HEK293 (cell line): ENCODE measurements around the gene CACNA2D1.

Experiments
- CTCF ChIA-PET: fragments of 350-600 bp; formaldehyde crosslinking; extraction: SDS; loops from one replicate; lab custom pipeline; 2021; ENCODE audit warnings: antibody characterized with exemption; lab: Yijun Ruan, JAX
- POLR2A ChIA-PET: fragments of 300-600 bp; formaldehyde crosslinking; extraction: SDS; loops from one replicate; lab custom pipeline; 2020; ENCODE audit warnings: antibody characterized with exemption, inconsistent platforms; lab: Yijun Ruan, JAX
- H3K27ac ChIP-seq: fragments of 200-500 bp; sonication (Bioruptor generic); 2 replicates; pipeline ENCODE4 v1.5.1; 2014; ENCODE audit warnings: low read depth, low read length, control low read depth, inconsistent platforms; ENCODE audit errors: extremely low read depth
- H3K36me3 ChIP-seq, 2 experiments: fragments of 200-500 bp in 1 of 2; sonication (Bioruptor generic) in 1 of 2; 1 replicate in 1 of 2; 2 replicates in 1 of 2; pipeline ENCODE4 v1.5.1; 2014 to 2017; ENCODE audit warnings: inconsistent platforms in 2 of 2, low read length in 2 of 2; ENCODE audit not compliant: control insufficient read depth in 2 of 2, insufficient read depth in 1 of 2
- H3K4me1 ChIP-seq: fragments of 200-500 bp; sonication (Bioruptor generic); 2 replicates; pipeline ENCODE4 v1.5.1; 2014; ENCODE audit warnings: mild to moderate bottlenecking, low read length, inconsistent platforms; ENCODE audit not compliant: control insufficient read depth, insufficient read depth
- H3K4me3 ChIP-seq: 2 replicates; pipeline ENCODE4 v1.5.1; 2011; ENCODE audit warnings: low read depth, mild to moderate bottlenecking, control low read depth, low read length, moderate library complexity
- H3K9me3 ChIP-seq: fragments of 200-500 bp; sonication (Bioruptor generic); 2 replicates; pipeline ENCODE4 v1.5.1; 2014; ENCODE audit warnings: low read depth, low read length, inconsistent platforms; ENCODE audit not compliant: control insufficient read depth, insufficient read depth
- BCL11A ChIP-seq: fragments of 450-650 bp; formaldehyde crosslinking; IDR thresholded peaks from 2 replicates; pipeline ENCODE4 v1.5.1; 2016; ENCODE audit warnings: low read depth, missing biosample characterization, missing genetic modification characterization
- GLI4 ChIP-seq: fragments of 450-650 bp; formaldehyde crosslinking; IDR thresholded peaks from 2 replicates; pipeline ENCODE4 v1.5.1; 2016; ENCODE audit warnings: missing biosample characterization, missing genetic modification characterization
- KLF16 ChIP-seq: fragments of 450-650 bp; formaldehyde crosslinking; IDR thresholded peaks from 2 replicates; pipeline ENCODE4 v1.5.1; 2017; ENCODE audit warnings: missing biosample characterization, missing genetic modification characterization
- PRDM1 ChIP-seq: fragments of 450-650 bp; formaldehyde crosslinking; IDR thresholded peaks from 2 replicates; pipeline ENCODE4; 2016; ENCODE audit warnings: missing biosample characterization, missing genetic modification characterization
- ZBTB21 ChIP-seq: fragments of 450-650 bp; formaldehyde crosslinking; IDR thresholded peaks from 2 replicates; pipeline ENCODE4 v1.5.1; 2017; ENCODE audit warnings: missing biosample characterization, missing genetic modification characterization
- ZBTB7A ChIP-seq: fragments of 450-650 bp; formaldehyde crosslinking; IDR thresholded peaks from 2 replicates; pipeline ENCODE4 v1.5.1; 2016; ENCODE audit warnings: low read depth, missing biosample characterization, missing genetic modification characterization
- ZEB2 ChIP-seq: fragments of 450-650 bp; formaldehyde crosslinking; IDR thresholded peaks from 2 replicates; pipeline ENCODE4 v1.5.1; 2016; ENCODE audit warnings: missing biosample characterization, missing genetic modification characterization
- ZFP69B ChIP-seq: fragments of 450-650 bp; formaldehyde crosslinking; IDR thresholded peaks from 2 replicates; pipeline ENCODE4 v1.5.1; 2016; ENCODE audit warnings: missing biosample characterization, missing genetic modification characterization
- ZIC2 ChIP-seq: fragments of 450-650 bp; formaldehyde crosslinking; IDR thresholded peaks from 2 replicates; pipeline ENCODE4 v1.5.1; 2016; ENCODE audit warnings: missing biosample characterization, missing genetic modification characterization
- ZNF155 ChIP-seq: fragments of 450-650 bp; formaldehyde crosslinking; IDR thresholded peaks from 2 replicates; pipeline ENCODE4 v1.5.1; 2016; ENCODE audit warnings: missing biosample characterization, missing genetic modification characterization
- ZNF174 ChIP-seq: fragments of 450-650 bp; formaldehyde crosslinking; IDR thresholded peaks from 2 replicates; pipeline ENCODE4 v1.5.0; 2017; ENCODE audit warnings: missing biosample characterization, mild to moderate bottlenecking, missing genetic modification characterization
- ZNF211 ChIP-seq: fragments of 450-650 bp; formaldehyde crosslinking; IDR thresholded peaks from 2 replicates; pipeline ENCODE4 v1.5.1; 2016; ENCODE audit warnings: low read depth, missing biosample characterization, missing genetic modification characterization
- ZNF266 ChIP-seq: fragments of 450-650 bp; formaldehyde crosslinking; IDR thresholded peaks from 2 replicates; pipeline ENCODE4 v1.5.1; 2016; ENCODE audit warnings: missing biosample characterization, missing genetic modification characterization, low read depth
- ZNF311 ChIP-seq: fragments of 450-650 bp; formaldehyde crosslinking; IDR thresholded peaks from 2 replicates; pipeline ENCODE4 v1.5.1; 2017; ENCODE audit warnings: missing biosample characterization, missing genetic modification characterization, borderline replicate concordance
- ZNF324 ChIP-seq: fragments of 450-650 bp; formaldehyde crosslinking; IDR thresholded peaks from 2 replicates; pipeline ENCODE4 v1.5.1; 2016; ENCODE audit warnings: missing biosample characterization, missing genetic modification characterization
- ZNF398 ChIP-seq: fragments of 450-650 bp; formaldehyde crosslinking; IDR thresholded peaks from 2 replicates; pipeline ENCODE4 v1.5.1; 2017; ENCODE audit warnings: missing biosample characterization, missing genetic modification characterization
- ZNF561 ChIP-seq: fragments of 450-650 bp; IDR thresholded peaks from 2 replicates; pipeline ENCODE4 v1.5.1; 2018; ENCODE audit warnings: missing biosample characterization, missing genetic modification characterization, borderline replicate concordance
- ZNF596 ChIP-seq: fragments of 450-650 bp; IDR thresholded peaks from 2 replicates; pipeline ENCODE4 v1.5.0; 2018; ENCODE audit warnings: missing biosample characterization, mild to moderate bottlenecking, missing genetic modification characterization, moderate library complexity
- ZNF626 ChIP-seq: fragments of 450-650 bp; sonication (Bioruptor Pico); formaldehyde crosslinking; IDR thresholded peaks from 2 replicates; pipeline ENCODE4 v1.5.1; 2018; ENCODE audit warnings: missing biosample characterization, missing genetic modification characterization, inconsistent platforms
- TF ChIP-seq, protein P1 (sequence below): fragments of 450-650 bp; formaldehyde crosslinking; IDR thresholded peaks from 2 replicates; pipeline ENCODE4 v1.5.1; 2016; ENCODE audit warnings: missing biosample characterization, missing genetic modification characterization, borderline replicate concordance
- TF ChIP-seq, protein P2 (sequence below): fragments of 450-650 bp; formaldehyde crosslinking; IDR thresholded peaks from 2 replicates; pipeline ENCODE4 v1.5.1; 2016; ENCODE audit warnings: missing biosample characterization, missing genetic modification characterization

The CACNA2D1 gene

DNA sequence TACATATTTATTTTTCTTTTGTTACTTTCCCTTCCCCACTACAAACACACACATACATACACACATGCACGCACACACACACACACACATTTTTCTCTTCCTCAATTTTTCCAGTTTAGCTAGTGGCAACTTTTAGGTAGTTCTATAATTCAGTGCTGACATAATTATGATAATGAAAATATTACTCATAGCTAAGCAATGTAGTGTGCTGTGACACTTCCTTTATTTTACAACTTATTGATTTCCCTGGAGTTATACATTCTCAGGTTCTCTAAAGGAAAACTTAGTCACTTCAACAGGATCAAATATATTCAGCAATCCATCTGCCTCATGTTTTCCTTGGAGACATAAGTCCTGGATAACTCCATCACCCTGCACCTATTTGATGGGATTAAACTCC lies 151.6 kb downstream of the CACNA2D1 start:
- H3K4me3 ChIP-seq, result no peak overlapping the region
- H3K27ac ChIP-seq, result no peak overlapping the region
- no peaks in the 10 kb centered on the region for H3K36me3 ChIP-seq
- CTCF ChIA-PET, result interaction anchor here (0.6 kb wide), 3 partner anchors 67 to 314 kb away, joined by 3 to 4 read pairs (median 3); no protein-coding TSS in a partner anchor
- H3K4me1 ChIP-seq, result 0 out of 2 replicates have a peak, but pooled peaks cover 5% of the 10 kb centered on the region
- no peaks in the 10 kb centered on the region for H3K9me3 ChIP-seq
- no peak for TF ChIP-seq ZNF174 (tag by site-specific recombination)
- no peak for TF ChIP-seq ZNF561 (tag by site-specific recombination)
- TF ChIP-seq ZNF266, result no peak
- TF ChIP-seq ZBTB21, result no peak
- TF ChIP-seq ZNF398, result no peak
- no peak for TF ChIP-seq ZNF596
- no peak for TF ChIP-seq ZNF311 (tag by site-specific recombination)
- TF ChIP-seq KLF16, result no peak
- TF ChIP-seq ZNF211 (tag by site-specific recombination), result no peak
- no peak for TF ChIP-seq ZFP69B (tag by site-specific recombination)
- no peak for TF ChIP-seq ZIC2 (tag by site-specific recombination)
- TF ChIP-seq ZBTB7A, result no peak
- TF ChIP-seq, protein P1, sequence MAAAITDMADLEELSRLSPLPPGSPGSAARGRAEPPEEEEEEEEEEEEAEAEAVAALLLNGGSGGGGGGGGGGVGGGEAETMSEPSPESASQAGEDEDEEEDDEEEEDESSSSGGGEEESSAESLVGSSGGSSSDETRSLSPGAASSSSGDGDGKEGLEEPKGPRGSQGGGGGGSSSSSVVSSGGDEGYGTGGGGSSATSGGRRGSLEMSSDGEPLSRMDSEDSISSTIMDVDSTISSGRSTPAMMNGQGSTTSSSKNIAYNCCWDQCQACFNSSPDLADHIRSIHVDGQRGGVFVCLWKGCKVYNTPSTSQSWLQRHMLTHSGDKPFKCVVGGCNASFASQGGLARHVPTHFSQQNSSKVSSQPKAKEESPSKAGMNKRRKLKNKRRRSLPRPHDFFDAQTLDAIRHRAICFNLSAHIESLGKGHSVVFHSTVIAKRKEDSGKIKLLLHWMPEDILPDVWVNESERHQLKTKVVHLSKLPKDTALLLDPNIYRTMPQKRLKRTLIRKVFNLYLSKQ (tag by site-specific recombination), result no peak
- no peak for TF ChIP-seq GLI4 (tag by site-specific recombination)
- no peak for TF ChIP-seq ZNF155 (tag by site-specific recombination)
- TF ChIP-seq ZNF324 (tag by site-specific recombination), result no peak
- TF ChIP-seq, protein P2, sequence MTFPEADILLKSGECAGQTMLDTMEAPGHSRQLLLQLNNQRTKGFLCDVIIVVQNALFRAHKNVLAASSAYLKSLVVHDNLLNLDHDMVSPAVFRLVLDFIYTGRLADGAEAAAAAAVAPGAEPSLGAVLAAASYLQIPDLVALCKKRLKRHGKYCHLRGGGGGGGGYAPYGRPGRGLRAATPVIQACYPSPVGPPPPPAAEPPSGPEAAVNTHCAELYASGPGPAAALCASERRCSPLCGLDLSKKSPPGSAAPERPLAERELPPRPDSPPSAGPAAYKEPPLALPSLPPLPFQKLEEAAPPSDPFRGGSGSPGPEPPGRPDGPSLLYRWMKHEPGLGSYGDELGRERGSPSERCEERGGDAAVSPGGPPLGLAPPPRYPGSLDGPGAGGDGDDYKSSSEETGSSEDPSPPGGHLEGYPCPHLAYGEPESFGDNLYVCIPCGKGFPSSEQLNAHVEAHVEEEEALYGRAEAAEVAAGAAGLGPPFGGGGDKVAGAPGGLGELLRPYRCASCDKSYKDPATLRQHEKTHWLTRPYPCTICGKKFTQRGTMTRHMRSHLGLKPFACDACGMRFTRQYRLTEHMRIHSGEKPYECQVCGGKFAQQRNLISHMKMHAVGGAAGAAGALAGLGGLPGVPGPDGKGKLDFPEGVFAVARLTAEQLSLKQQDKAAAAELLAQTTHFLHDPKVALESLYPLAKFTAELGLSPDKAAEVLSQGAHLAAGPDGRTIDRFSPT (tag by site-specific recombination), result no peak
- TF ChIP-seq ZNF626 (tag by site-specific recombination), result no peak
- TF ChIP-seq, all 188 proteins: peak for 0
- POLR2A ChIA-PET, result no interaction called here

DNA sequence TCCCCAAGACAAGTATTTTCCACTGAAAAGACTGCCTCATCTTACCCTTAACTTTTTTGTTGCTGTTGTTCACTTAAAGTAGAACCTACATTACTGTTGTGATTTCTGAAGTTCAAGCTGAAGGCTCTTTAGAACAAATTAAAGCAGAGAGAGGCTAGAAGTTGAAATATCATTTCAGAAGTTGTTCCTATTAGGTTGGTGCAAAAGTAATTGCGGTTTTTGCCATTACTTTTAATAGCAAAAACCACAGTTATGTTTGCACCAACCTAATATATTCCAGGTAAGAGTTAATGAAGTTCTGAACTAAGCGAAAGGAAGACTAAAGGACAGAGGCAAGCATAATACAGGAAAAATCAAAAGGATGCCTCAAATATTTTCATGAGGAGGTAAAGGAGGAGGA lies 153.7 kb downstream of the CACNA2D1 start:
- ChIA-PET CTCF (no interaction called here), POLR2A (no interaction called here)
- Histone ChIP-seq H3K4me1 (0 out of 2 replicates have a peak, but pooled peaks cover 5% of the 10 kb centered on the region), H3K36me3 (no peaks in the 10 kb centered on the region), H3K27ac (no peak overlapping the region), H3K4me3 (no peak overlapping the region), H3K9me3 (no peaks in the 10 kb centered on the region)
- TF ChIP-seq BCL11A (tag by site-specific recombination), result no peak
- TF ChIP-seq PRDM1, result no peak
- no peak for TF ChIP-seq ZEB2
